GM21717 (cell line): ENCODE data around the gene TOM1L2.
"Not testable (repeated sequence)": the region's sequence is repeated elsewhere in the genome, so short reads cannot be mapped to it uniquely, and the experiment has no call there.

ENCODE experiments used
- ATAC-seq: cut with Tn5 transposase; IDR thresholded peaks from one replicate; pipeline ENCODE4 v1.9.1; 2021; ENCODE audit warnings: mild to moderate bottlenecking, moderate library complexity; ENCODE audit not compliant: unreplicated experiment

Gene TOM1L2

DNA sequence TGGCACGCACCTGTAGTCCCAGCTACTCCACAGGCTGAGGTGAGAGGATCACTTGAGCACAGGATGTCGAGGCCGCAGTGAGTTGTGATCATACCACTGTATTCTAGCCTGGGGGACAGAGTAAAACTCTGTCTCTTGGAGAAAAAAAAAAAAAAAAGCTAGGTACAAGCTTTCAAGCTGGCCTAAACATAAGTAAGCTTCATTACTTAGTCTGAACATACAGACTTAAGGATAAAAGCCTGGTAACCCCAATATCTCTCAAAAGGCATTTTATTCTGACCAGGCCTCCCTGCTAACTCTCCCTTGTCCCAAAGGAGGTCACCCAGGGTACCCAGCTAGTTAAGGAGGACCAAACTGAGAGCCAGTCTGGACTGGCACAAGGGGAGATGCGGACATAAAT is 46.2 kb downstream of the TOM1L2 start:
- ATAC-seq, result no peak

DNA sequence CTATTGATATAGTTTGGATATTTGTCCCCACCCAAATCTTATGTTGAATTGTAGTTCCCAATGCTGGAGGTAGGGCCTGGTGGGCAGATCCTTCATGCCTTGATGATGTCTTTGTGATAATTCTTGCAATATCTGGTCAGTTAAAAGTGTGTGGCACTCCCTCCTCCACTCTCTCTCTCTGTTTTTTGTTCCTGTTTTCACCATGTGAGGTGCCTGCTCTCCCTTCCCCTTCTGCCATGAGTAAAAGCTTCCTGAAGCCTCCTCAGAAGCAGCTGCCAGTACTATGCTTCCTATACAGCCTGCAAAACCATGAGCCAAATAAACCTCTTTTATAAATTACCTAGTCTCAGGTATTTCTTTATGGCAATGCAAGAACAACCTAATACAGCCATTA is 47.3 kb downstream of the TOM1L2 start:
- ATAC-seq, result no peak

DNA sequence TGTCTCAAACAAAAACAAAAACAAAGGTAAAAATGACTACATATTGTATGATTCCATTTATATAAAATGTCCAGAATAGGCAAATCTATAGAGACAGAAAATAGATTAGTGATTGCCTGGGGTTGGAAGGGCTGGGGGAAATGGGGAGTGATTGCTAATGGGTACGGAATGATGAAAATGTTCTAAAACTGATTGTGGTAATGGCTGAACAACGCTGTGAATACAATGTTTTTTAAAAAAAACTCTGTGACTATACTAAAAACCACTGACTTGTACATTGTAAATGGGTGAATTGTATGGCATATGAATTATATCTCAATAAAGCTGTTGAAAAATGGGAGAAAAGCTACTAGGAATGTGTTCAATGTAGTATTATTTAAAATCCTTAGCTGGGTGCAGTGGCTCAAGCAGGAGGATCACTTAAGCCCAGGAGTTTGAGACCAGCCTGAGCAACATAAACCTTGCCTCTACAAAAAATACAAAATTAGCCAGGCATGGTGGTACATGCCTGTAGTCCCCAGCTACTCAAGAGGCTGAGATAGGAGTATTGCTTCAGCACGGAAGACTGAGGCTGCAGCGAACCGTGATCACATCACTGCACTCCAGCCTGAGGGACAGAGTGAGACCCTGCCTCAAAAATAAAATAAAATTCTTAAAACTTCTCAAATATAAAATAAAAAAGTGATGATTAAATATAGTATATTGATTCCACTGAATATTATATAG is 47.9 kb downstream of the TOM1L2 start:
- ATAC-seq, result no peak

- no peak for ATAC-seq
Measured at GRCh38 chr17:17922070-17922614, 50.1 kb downstream of the TOM1L2 start.

DNA sequence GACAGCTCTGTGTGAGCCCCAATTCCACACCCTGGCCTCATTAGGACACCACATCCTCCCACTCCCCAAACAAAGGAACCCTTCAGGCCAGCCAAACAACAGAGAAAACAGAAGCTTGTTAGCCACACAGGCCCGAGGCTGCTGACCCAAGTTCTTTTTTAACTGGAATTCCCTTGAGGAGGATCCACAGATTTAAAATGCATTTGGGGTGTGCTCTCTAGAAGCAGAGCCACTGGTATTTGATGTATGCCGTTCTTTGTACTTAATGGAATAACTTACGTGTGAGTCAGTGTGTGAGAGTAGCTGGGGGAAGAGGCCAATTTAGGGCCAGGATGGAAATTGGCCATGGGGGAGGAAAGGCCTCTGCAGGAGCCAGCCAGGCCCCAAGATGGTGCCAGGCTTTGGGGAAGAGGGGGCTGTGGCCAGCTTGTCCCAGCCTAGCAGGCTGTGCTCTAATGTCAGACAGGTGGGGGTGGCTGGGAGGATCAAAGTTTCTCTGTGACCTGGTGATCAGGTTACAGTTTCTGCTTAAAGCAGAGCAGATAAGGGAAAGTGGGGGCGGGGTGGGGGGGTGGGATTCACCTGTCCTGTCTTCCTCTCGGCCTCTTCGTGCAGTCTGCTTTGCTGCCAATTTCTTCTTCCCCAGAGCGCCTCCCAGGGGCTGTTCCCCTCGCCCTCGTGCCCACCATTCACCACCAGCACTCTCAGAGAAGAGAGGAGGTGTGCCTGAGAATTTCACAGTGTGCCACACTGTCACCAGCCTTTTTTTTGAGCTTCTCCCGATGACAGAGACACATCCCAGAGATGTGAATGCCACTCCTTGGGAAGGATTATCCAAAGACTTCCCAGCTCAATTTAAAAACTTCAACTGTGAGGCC is 50.8 kb downstream of the TOM1L2 start:
- ATAC-seq, result no peak

GRCh38 chr17:17919169-17920107 is 52.8 kb downstream of the TOM1L2 start:
- no peak for ATAC-seq

DNA sequence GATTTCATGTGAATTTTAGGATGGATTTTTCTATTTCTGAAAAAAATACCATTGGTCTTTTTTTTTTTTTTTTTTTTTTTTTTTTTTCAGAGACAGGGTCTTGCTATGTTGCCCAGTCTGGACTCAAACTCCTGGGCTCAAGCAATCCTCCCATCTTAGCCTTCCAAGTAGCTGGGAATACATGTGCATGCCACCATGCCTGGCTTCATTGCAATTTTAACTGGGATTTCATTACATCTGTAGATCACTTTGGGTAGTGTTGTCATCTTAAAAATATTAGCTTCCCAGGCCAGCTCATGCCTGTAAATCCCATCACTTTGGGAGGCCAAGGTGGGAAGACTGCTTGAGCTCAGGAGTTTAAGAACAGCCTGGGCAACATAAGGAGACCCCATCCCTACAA is 54.8 kb downstream of the TOM1L2 start:
- ATAC-seq, result no peak

DNA sequence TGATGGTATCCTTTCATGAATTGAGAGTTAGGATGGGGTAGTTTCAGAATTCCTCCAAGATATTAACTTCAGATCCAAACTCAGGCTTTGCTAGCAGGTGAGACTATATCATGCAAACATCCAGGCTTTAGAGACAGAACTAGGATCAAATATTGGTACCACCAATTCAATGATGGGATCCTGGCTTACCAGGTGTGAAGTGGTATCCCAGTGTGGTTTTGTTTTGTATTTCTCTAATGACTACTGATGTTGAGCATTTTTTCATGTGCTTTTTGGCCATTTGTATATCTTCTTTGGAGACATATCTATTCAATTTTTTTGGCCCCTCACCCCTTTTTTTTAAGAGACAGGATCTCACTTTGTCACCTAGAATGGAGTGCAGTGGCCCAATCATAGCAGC is 57.0 kb downstream of the TOM1L2 start:
- ATAC-seq, result no peak

DNA sequence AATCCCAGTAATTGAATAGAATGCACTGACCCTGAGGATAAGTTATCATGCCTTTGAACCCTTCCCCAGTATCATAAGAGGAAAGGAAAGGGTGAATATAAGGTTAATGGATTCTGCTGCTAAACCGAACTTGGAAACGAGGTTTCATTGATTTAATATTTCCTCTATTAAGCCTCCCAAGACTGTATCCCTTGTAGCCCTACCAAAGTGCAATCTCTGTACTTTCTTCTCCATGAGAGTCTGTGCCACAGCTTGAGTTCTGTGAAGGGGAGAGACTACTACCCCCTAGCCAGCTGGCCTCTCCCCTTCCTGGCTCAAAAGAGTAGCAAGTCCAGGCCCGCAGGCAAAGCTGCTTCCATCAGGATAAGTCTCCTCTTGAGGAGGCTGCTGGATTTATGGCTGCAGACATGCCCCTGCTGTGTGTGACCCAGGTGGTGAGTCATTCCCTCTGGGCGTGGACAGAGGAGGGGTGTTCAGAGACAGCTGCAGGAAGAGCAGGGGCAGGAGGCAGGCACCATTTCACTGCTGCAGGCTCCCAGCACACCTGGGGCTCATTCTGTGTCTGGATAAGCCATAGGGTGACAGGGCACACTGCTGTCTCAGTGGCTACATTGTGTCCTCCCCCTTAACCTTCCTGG is 58.4 kb downstream of the TOM1L2 start:
- ATAC-seq, result no peak

DNA sequence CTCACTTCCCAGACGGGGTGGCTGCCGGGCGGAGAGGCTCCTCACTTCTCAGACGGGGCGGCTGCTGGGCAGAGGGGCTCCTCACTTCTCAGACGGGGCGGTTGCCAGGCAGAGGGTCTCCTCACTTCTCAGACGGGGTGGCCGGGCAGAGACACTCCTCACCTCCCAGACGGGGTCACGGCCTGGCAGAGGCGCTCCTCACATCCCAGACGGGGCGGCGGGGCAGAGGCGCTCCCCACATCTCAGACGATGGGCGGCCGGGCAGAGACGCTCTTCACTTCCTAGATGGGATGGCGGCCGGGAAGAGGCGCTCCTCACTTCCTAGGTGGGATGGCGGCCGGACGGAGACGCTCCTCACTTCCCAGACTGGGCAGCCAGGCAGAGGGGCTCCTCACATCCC is 59.9 kb downstream of the TOM1L2 start:
- not testable (repeated sequence) for ATAC-seq

DNA sequence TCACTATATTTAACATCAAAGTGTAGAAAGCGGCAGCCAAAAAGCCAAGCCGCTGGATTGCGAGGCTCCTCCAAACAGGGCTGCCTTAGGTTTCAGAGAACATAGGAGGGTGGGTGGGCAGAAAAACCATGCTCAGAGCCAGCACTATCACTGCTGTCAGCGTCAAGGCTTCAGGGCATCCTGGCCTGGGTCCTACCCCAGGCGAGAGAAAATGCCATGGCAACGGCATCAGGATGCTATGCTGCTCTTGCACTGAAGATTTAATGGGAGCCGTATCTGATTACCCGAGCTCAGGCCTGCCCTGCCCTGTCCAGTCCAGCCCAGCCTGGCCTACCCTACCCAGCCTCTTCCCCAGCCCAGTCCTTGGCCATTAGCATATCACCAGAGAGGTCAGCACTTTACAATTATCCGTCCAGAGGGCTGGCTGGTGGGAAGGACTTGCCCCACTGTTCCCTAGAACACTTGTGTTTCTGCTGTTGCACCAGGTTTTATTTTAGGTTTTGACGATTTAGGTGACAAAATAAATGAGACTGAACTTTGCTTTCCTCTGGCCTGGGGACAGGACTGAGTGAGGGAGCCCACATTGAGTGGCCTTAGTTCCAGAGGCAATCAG is 61.1 kb downstream of the TOM1L2 start:
- ATAC-seq, result no peak

- ATAC-seq, result no peak
Measured at GRCh38 chr17:17910060-17910459, 62.1 kb downstream of the TOM1L2 start.

DNA sequence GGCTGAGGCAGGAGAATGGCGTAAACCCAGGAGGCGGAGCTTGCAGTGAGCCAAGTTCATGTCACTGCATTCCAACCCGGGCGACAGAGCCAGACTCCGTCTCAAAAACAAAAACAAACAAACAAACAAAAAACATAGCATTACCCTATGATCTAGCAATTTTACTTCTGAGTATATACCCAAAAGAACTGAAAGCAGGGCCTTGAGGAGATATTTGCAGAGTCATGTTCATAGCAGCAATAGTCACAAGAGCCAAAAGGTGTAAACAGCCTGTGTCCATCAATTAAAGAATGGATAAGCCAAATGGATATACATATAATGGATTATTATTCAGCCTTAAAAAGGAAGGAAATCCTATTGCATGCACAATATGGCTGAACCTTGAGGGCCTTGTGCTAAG is 63.1 kb downstream of the TOM1L2 start:
- no peak for ATAC-seq

DNA sequence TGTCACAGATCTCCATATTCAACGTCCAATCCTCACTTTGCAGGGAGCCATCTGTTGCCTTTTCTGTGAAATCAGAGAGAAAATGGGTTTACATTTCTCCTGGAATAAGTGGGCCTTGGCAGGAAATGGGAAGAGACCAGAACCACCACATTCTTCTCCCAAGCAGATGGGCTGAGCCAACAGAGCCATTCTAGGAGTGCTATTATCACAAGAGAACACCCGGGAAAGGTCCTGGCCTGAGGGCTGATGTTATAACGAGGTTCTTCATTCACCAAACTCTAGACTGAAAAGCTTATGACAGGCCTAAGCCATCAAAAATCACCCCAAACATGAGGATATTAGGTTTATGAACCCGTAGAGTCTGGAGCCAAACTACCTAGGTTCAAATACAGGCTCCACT is 64.7 kb downstream of the TOM1L2 start:
- no peak for ATAC-seq

GRCh38 chr17:17906418-17907215 is 65.6 kb downstream of the TOM1L2 start:
- no peak for ATAC-seq

- no peak for ATAC-seq
Measured at GRCh38 chr17:17905036-17905320, 67.2 kb downstream of the TOM1L2 start.

DNA sequence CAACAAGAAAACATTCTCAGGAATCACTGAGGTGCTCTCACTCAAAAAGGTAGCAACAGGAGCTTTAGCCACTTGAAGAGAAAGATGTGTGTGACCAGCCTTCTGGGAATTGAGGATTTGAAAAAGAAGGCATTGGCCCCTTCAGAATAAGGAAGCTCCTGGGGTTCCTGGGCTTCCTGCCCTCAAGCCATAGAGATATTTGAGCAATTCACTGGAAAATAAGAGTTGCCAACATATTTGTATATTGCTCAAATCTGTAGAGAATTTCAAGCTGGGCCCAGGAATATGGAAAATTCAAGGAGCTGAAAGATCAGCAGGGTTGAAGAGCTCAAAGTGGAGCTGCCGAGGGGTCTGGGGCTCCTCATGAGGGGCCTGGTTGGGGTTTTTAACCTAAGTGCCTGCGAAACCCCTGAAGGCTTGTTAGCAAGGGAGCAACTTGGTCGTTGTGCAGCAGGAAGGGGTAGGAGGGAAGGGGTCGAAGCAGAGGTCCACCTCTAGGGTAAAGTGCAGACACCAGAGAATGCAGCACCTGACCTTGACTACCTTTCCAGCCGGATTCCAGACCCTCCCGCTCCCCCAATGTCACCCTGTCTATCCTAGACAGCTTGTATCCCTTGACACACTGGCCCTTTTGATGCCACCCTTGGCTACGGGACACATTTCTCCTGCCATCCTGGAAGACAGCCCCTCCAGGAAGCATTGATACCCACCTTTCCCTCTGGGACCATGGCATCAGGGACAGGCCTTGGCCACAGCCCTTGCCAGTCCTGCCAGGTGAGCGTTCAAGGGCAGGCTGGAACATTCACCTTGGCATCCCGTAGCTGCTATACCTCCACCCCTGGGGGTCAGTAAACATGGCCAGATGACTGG is 67.8 kb downstream of the TOM1L2 start:
- ATAC-seq, result no peak

- no peak for ATAC-seq
Measured at GRCh38 chr17:17902877-17903276, 69.3 kb downstream of the TOM1L2 start.
